ENCODE measurements around the gene SLC1A5.
"Not testable (repeated sequence)": the region's sequence is repeated elsewhere in the genome, so short reads cannot be mapped to it uniquely, and the experiment has no call there.

SLC1A5 gene

DNA sequence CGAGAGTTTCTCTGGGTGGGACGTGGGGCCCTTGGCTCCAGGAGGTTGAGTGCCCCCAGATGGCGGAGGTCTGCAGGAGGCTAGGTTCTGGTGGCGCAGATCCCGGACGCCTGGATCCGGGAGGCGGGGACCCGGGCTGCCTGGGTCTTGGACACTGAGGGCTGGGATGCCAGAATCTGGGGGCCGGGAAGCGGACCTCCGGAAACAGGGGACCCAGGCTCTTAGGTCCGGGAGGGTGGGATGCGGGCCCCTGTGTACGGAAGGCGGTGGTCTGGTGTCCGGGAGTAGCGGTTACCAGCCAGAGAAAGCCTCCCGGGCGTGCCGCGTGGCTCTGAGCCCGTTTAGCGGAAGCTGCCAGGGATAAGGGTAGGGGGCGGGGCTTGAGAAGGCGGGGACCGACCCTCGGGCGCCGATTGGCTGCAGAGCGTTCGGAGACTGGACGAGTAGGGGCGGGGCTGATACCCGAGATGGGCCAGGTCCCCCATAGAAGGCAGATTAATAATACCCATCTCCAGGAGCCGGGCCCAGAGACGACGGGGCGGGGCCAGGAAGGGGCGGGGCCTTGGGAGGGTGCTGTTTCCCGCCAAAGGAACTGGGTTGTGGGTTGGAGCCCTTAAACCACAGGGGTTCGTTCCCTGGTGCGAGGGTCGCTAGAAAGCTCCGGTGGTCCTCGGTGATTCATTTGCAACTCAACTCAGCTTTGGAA lies at the start of gene SLC1A5:
Gene SLC1A5 (minus strand): TSS at position 333 of the 706 bp plus-strand sequence. CDS start 629 bp downstream, outside the sequence.
- Histone ChIP-seq H3K27me3 (ENCODE audit: control insufficient read depth in 5 of 5, insufficient read depth in 4 of 5, low read length in 5 of 5) (no peaks in the 10 kb centered on the region), H3K9ac (ENCODE audit: low read length in 5 of 5) (peak within 1 kb of the TSS; percentile 48 to 98 (median 91)), H3K9me3 (ENCODE audit: control insufficient read depth in 5 of 5, low read length in 5 of 5) (no peaks in the 10 kb centered on the region), H3K27ac (ENCODE audit: low read depth, low read length) (peak within 1 kb of the TSS; percentile 100), H3K4me1 (ENCODE audit: control insufficient read depth in 5 of 5, insufficient read depth in 5 of 5, low read length in 5 of 5) (peaks cover 9 to 56% (median 43%) of the 10 kb centered on the region in 5 donors), H3K36me3 (ENCODE audit: control insufficient read depth in 5 of 5, insufficient read depth in 5 of 5, low read length in 5 of 5) (peaks cover 0 to 7% (median 5%) of the 10 kb centered on the region in 5 donors), H3K4me3 (ENCODE audit: low read depth in 1 of 5, low read length in 5 of 5) (peak within 1 kb of the TSS; percentile 83 to 92 (median 89))

- no peak overlapping the region for H3K9ac ChIP-seq (ENCODE audit: low read length in 5 of 5)
- no peaks in the 10 kb centered on the region for H3K9me3 ChIP-seq (ENCODE audit: control insufficient read depth in 5 of 5, low read length in 5 of 5)
- H3K27me3 ChIP-seq (ENCODE audit: control insufficient read depth in 5 of 5, insufficient read depth in 4 of 5, low read length in 5 of 5) = no peaks in the 10 kb centered on the region
- peaks cover 0 to 54% (median 30%) of the 10 kb centered on the region in 5 donors for H3K36me3 ChIP-seq (ENCODE audit: control insufficient read depth in 5 of 5, insufficient read depth in 5 of 5, low read length in 5 of 5)
- peaks cover 0 to 28% (median 20%) of the 10 kb centered on the region in 5 donors for H3K4me1 ChIP-seq (ENCODE audit: control insufficient read depth in 5 of 5, insufficient read depth in 5 of 5, low read length in 5 of 5)
- H3K27ac ChIP-seq (ENCODE audit: low read depth, low read length) = no peak overlapping the region
- H3K4me3 ChIP-seq (ENCODE audit: low read depth in 1 of 5, low read length in 5 of 5) = no peak overlapping the region
These were observed 49.8 kb upstream of the SLC1A5 start for GRCh38 chr19:46838160-46838559.

DNA sequence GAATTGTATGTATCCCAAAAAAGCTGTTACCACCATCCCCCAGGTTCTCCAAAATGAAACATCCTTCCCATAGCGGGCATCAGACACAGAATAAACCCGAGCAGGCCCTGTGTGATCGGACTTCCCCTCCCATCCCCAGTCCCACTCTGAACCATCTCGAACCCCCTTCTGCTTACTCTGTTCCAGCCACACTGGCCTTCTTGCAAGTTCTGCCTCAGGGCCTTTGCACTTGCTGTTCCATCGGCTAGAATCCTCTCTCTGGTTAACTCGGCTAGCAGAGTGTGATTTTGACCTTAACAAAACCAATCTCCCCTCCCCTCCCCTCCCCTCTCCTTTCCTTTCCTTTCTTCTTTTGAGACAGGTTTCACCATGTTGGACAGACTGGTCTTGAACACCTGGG lies 46.6 kb upstream of the SLC1A5 start:
- Histone ChIP-seq H3K9me3 (ENCODE audit: control insufficient read depth in 5 of 5, low read length in 5 of 5) (no peaks in the 10 kb centered on the region), H3K27me3 (ENCODE audit: control insufficient read depth in 5 of 5, insufficient read depth in 4 of 5, low read length in 5 of 5) (no peaks in the 10 kb centered on the region), H3K36me3 (ENCODE audit: control insufficient read depth in 5 of 5, insufficient read depth in 5 of 5, low read length in 5 of 5) (peaks cover 0 to 32% (median 17%) of the 10 kb centered on the region in 5 donors), H3K27ac (ENCODE audit: low read depth, low read length) (no peak overlapping the region), H3K4me3 (ENCODE audit: low read depth in 1 of 5, low read length in 5 of 5) (no peak overlapping the region), H3K9ac (ENCODE audit: low read length in 5 of 5) (no peak overlapping the region), H3K4me1 (ENCODE audit: control insufficient read depth in 5 of 5, insufficient read depth in 5 of 5, low read length in 5 of 5) (peaks cover 0 to 21% (median 15%) of the 10 kb centered on the region in 5 donors)

GRCh38 chr19:46834121-46834520 lies 45.7 kb upstream of the SLC1A5 start:
- peaks cover 0 to 24% (median 9%) of the 10 kb centered on the region in 5 donors for H3K36me3 ChIP-seq (ENCODE audit: control insufficient read depth in 5 of 5, insufficient read depth in 5 of 5, low read length in 5 of 5)
- H3K9me3 ChIP-seq (ENCODE audit: control insufficient read depth in 5 of 5, low read length in 5 of 5) = no peaks in the 10 kb centered on the region
- H3K4me1 ChIP-seq (ENCODE audit: control insufficient read depth in 5 of 5, insufficient read depth in 5 of 5, low read length in 5 of 5) = peaks cover 3 to 22% (median 17%) of the 10 kb centered on the region in 5 donors
- no peak overlapping the region for H3K9ac ChIP-seq (ENCODE audit: low read length in 5 of 5)
- H3K4me3 ChIP-seq (ENCODE audit: low read depth in 1 of 5, low read length in 5 of 5) = no peak overlapping the region
- peak overlapping the region; percentile 23 for H3K27ac ChIP-seq (ENCODE audit: low read depth, low read length)
- H3K27me3 ChIP-seq (ENCODE audit: control insufficient read depth in 5 of 5, insufficient read depth in 4 of 5, low read length in 5 of 5) = no peaks in the 10 kb centered on the region

- H3K4me3 ChIP-seq (ENCODE audit: low read depth in 1 of 5, low read length in 5 of 5) = no peak overlapping the region
- H3K27ac ChIP-seq (ENCODE audit: low read depth, low read length) = no peak overlapping the region
- H3K9me3 ChIP-seq (ENCODE audit: control insufficient read depth in 5 of 5, low read length in 5 of 5) = no peaks in the 10 kb centered on the region
- H3K36me3 ChIP-seq (ENCODE audit: control insufficient read depth in 5 of 5, insufficient read depth in 5 of 5, low read length in 5 of 5) = no peaks in the 10 kb centered on the region
- no peaks in the 10 kb centered on the region for H3K27me3 ChIP-seq (ENCODE audit: control insufficient read depth in 5 of 5, insufficient read depth in 4 of 5, low read length in 5 of 5)
- no peak overlapping the region for H3K9ac ChIP-seq (ENCODE audit: low read length in 5 of 5)
- peaks cover 0 to 17% (median 11%) of the 10 kb centered on the region in 5 donors for H3K4me1 ChIP-seq (ENCODE audit: control insufficient read depth in 5 of 5, insufficient read depth in 5 of 5, low read length in 5 of 5)
These were observed 42.5 kb upstream of the SLC1A5 start for GRCh38 chr19:46830864-46831263.

- H3K4me3 ChIP-seq (ENCODE audit: low read depth in 1 of 5, low read length in 5 of 5) = no peak overlapping the region
- H3K4me1 ChIP-seq (ENCODE audit: control insufficient read depth in 5 of 5, insufficient read depth in 5 of 5, low read length in 5 of 5) = peaks cover 0 to 8% (median 4%) of the 10 kb centered on the region in 5 donors
- no peaks in the 10 kb centered on the region for H3K27me3 ChIP-seq (ENCODE audit: control insufficient read depth in 5 of 5, insufficient read depth in 4 of 5, low read length in 5 of 5)
- no peaks in the 10 kb centered on the region for H3K9me3 ChIP-seq (ENCODE audit: control insufficient read depth in 5 of 5, low read length in 5 of 5)
- H3K27ac ChIP-seq (ENCODE audit: low read depth, low read length) = no peak overlapping the region
- no peak overlapping the region for H3K9ac ChIP-seq (ENCODE audit: low read length in 5 of 5)
- H3K36me3 ChIP-seq (ENCODE audit: control insufficient read depth in 5 of 5, insufficient read depth in 5 of 5, low read length in 5 of 5) = no peaks in the 10 kb centered on the region
These were observed 40.1 kb upstream of the SLC1A5 start for GRCh38 chr19:46828484-46828883.

DNA sequence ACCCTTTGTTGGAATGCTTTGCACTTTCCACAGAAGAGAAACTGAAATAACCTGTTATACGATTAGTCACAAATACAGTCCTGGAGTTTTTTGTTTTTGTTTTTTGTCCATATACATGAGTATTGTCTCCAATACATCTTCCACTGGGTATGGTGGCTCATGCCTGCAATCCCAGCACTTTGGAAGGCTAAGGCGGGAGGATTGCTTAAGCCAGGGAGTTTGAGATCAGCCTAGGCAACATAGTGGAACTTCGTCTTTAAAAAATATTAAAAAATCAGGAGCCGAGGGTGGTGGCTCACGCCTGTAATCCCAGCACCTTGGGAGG lies 37.3 kb upstream of the SLC1A5 start:
- Histone ChIP-seq H3K9me3 (ENCODE audit: control insufficient read depth in 5 of 5, low read length in 5 of 5) (no peaks in the 10 kb centered on the region), H3K9ac (ENCODE audit: low read length in 5 of 5) (no peak overlapping the region), H3K36me3 (ENCODE audit: control insufficient read depth in 5 of 5, insufficient read depth in 5 of 5, low read length in 5 of 5) (no peaks in the 10 kb centered on the region), H3K4me3 (ENCODE audit: low read depth in 1 of 5, low read length in 5 of 5) (no peak overlapping the region), H3K27me3 (ENCODE audit: control insufficient read depth in 5 of 5, insufficient read depth in 4 of 5, low read length in 5 of 5) (no peaks in the 10 kb centered on the region), H3K4me1 (ENCODE audit: control insufficient read depth in 5 of 5, insufficient read depth in 5 of 5, low read length in 5 of 5) (peaks cover 3 to 25% (median 17%) of the 10 kb centered on the region in 5 donors), H3K27ac (ENCODE audit: low read depth, low read length) (no peak overlapping the region)

DNA sequence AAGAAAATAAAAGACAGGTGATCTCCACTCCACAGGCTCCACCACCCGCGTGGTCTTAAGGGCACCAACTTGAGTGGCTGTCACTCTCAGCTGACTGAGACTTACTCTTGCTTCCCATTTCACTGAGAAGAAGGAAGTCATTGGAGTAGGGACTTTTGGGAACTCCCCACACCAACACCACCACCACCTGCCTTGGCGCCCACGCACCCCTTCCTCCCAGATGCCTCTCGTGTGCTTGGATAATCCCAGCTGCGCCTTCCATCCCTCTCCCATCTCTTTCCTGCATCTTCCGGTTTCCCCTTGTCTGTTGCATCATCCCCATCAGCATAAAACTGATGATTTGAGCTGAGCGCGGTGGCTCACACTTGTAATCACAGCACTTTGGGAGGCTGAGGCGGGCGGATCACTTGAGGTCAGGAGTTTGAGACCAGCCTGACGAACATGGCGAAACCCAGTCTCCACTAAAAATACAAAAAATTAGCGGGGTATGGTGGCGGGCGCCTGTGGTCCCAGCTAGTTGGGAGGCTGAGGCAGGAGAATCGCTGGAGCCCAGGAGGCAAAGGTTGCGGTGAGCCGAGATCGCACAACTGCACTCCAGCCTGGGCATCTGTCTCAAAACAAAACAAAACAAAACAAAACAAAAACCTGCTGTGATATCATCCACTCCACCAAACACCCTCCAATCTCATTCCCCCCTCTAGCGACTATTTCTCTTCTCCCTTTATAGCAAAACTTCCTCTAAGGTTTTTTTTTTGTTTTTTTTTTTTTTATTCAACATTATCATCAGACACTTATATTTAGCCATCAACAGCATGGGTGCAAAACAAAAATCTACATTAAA lies 36.7 kb upstream of the SLC1A5 start:
- H3K27ac ChIP-seq (ENCODE audit: low read depth, low read length) = no peak overlapping the region

GRCh38 chr19:46823049-46823448 lies 34.7 kb upstream of the SLC1A5 start:
- no peak overlapping the region for H3K9ac ChIP-seq (ENCODE audit: low read length in 5 of 5)
- H3K9me3 ChIP-seq (ENCODE audit: control insufficient read depth in 5 of 5, low read length in 5 of 5) = no peaks in the 10 kb centered on the region
- no peak overlapping the region for H3K27ac ChIP-seq (ENCODE audit: low read depth, low read length)
- no peaks in the 10 kb centered on the region for H3K36me3 ChIP-seq (ENCODE audit: control insufficient read depth in 5 of 5, insufficient read depth in 5 of 5, low read length in 5 of 5)
- H3K4me3 ChIP-seq (ENCODE audit: low read depth in 1 of 5, low read length in 5 of 5) = no peak overlapping the region
- H3K4me1 ChIP-seq (ENCODE audit: control insufficient read depth in 5 of 5, insufficient read depth in 5 of 5, low read length in 5 of 5) = peaks cover 1 to 30% (median 20%) of the 10 kb centered on the region in 5 donors
- H3K27me3 ChIP-seq (ENCODE audit: control insufficient read depth in 5 of 5, insufficient read depth in 4 of 5, low read length in 5 of 5) = no peaks in the 10 kb centered on the region

More for the DNA sequence above, 36.7 kb upstream of the SLC1A5 start:
- H3K27me3 ChIP-seq (ENCODE audit: control insufficient read depth in 5 of 5, insufficient read depth in 4 of 5, low read length in 5 of 5) = no peaks in the 10 kb centered on the region
- no peak overlapping the region for H3K9ac ChIP-seq (ENCODE audit: low read length in 5 of 5)
- H3K4me3 ChIP-seq (ENCODE audit: low read depth in 1 of 5, low read length in 5 of 5) = no peak overlapping the region
- no peaks in the 10 kb centered on the region for H3K36me3 ChIP-seq (ENCODE audit: control insufficient read depth in 5 of 5, insufficient read depth in 5 of 5, low read length in 5 of 5)
- peaks cover 4 to 31% (median 22%) of the 10 kb centered on the region in 5 donors for H3K4me1 ChIP-seq (ENCODE audit: control insufficient read depth in 5 of 5, insufficient read depth in 5 of 5, low read length in 5 of 5)
- H3K9me3 ChIP-seq (ENCODE audit: control insufficient read depth in 5 of 5, low read length in 5 of 5) = no peaks in the 10 kb centered on the region

GRCh38 chr19:46822410-46822787 lies 34.0 kb upstream of the SLC1A5 start:
- H3K27ac ChIP-seq (ENCODE audit: low read depth, low read length); H3K9ac ChIP-seq (ENCODE audit: low read length in 5 of 5); H3K4me3 ChIP-seq (ENCODE audit: low read depth in 1 of 5, low read length in 5 of 5); H3K9me3 ChIP-seq (ENCODE audit: control insufficient read depth in 5 of 5, low read length in 5 of 5); H3K36me3 ChIP-seq (ENCODE audit: control insufficient read depth in 5 of 5, insufficient read depth in 5 of 5, low read length in 5 of 5); H3K27me3 ChIP-seq (ENCODE audit: control insufficient read depth in 5 of 5, insufficient read depth in 4 of 5, low read length in 5 of 5): not testable (repeated sequence)
- peaks cover 1 to 30% (median 20%) of the 10 kb centered on the region in 5 donors for H3K4me1 ChIP-seq (ENCODE audit: control insufficient read depth in 5 of 5, insufficient read depth in 5 of 5, low read length in 5 of 5)
